Activated T-cell treated with anti-CD3 and anti-CD28 coated beads for 4 hours (primary cell): ENCODE measurements around the gene NUTM1.
"Not testable (repeated sequence)": the region's sequence is repeated elsewhere in the genome, so short reads cannot be mapped to it uniquely, and the experiment has no call there.

Experiments used
- DNase-seq: peaks from one replicate; pipeline ENCODE4 v3.0.0-alpha.2; 2020

NUTM1 gene

DNA sequence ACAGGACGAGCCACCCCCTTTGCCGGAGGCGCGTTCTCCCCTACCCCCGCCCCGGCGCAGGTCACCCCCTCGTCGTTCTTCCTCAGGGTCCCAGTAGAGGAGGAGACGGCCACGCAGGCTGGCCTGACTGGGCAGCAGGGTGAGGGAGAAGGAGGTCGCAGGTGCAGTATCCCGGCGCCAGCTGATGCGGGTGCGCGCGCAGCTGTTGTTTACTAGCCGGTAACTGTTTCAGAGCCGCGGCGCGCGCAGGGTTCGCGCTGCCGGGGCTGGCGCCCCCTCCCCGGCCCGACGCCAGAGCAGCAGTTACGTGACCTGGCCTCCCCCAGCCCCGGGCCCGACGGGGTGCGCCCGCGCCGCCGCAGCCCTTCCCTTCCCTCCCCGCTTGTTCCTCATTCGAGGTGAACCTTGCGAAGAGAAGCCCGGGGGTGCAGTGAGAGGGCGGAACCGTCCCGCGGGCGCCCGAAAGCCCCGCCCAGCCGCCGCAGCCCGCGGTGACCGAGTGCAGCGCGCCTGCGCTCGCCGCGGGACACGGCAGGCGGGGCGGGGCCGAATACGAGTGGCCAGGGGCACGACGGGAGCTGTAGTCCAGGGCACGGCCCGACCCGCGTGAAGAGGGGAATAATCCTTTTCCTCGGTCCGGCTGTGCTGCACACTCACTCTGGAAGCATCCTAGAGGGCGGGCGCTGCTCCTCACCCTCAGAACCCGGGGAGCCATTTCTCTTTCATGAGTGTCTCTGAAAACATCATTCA lies 5.4 kb upstream of the NUTM1 start, which contains the start of gene SLC12A6:
Gene SLC12A6 (minus strand): TSS at position 225 of the 750 bp plus-strand sequence. CDS start 1,101 bp downstream, outside the sequence.
- DNase-seq: peak; percentile 84

DNA sequence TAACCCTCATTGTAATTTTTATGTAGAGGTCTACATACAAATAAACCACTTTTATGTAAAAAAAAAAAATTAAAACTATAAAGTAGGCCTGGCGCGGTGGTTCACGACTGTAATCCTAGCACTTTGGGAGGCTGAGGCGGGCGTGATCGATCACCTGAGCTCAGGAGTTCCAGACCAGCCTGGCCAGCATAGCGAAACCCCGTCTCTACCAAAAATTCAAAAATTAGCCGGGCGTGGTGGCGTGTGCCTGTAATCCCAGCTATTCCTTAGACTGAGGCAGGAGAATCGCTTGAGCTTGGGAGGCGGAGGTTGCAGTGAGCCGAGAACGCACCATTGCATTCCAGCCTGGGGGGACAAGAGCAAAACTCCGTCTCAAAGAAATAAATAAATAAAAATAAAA lies 4.8 kb upstream of the NUTM1 start:
- DNase-seq: no peak

DNA sequence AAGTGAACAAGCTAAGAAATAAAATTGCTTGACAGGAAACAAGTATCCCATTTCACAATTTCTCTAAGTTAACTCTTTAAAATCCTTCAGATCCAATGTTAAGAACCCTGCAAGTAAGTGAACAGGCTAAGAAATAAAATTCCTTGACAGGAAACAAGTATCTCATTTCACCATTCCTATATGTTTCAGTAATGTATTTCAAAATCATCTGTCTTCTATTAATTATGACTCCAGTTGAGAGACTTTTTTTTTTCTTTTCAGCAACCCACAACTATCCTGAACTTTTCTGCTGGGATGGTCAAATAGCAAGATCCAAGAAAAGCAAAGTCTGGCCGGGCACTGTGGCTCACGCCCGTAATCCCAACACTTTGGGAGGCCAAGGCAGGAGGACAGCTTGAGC lies 3.2 kb upstream of the NUTM1 start:
- no peak for DNase-seq

- DNase-seq: no peak
These were observed 1.5 kb upstream of the NUTM1 start for GRCh38 chr15:34341381-34342212.

DNA sequence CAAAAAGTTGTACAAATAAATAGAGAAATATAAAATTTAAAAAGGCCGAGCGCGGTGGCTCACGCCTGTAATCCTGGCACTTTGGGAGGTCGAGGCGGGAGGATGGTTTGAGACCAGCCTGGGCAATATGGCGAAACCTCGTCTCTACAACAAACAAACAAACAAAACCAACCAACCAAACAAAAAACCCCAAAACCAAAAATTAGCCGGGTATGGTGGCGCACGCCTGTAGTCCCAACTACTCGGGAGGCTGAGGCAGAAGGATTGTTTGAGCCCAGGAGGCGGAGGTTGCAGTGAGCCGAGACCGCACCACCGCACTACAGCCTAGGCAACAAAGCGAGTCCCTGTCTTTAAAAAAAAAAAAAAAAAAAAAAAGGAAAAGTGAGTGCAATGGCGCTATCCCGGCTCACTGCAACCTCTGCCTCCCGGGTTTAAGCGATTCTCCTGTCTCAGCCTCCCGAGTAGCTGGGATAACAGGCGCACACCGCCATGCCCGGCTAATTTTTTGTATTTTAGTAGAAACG lies 840 bp upstream of the NUTM1 start:
- not testable (repeated sequence) for DNase-seq

GRCh38 chr15:34347951-34348638 lies 5.0 kb downstream of the NUTM1 start:
- no peak for DNase-seq

- DNase-seq: no peak
These were observed 5.7 kb downstream of the NUTM1 start for GRCh38 chr15:34348735-34349300.

DNA sequence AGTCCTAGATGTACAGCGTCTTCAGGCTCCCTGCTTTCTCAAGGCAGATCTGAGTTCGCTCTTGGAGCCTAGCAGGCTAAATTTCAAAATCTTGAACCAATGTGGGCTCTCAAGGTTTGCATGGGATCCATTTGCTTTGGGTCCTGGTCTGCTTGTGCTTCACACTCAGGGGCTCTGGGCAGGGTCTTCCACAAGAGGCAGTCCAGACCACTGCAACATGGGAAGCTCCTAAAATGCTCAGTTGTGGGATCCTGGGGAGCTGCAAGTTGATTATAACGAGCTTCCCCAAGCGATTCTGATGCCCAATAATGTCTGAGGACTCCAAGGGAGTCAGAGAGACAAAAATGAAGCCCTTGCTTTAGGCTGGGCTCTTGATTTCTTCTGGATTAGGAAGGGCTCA lies 6.7 kb downstream of the NUTM1 start:
- DNase-seq: no peak

DNA sequence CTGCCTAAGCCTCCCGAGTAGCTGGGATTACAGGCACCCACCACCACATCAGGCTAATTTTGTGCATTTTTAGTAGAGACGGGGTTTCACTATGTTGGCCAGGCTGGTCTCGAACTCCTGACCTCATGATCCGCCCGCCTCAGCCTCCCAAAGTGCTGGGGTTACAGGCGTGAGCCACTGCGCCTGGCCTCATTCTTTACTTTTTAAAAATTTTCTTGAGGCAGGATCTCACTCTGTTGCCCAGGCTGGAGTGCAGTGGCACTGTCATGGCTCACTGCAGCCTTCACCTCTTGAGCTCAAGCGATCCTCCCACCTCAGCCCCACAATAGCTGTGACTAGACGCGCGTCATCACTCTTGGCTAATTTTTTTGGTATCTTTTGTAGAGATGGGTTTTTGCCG lies 9.9 kb downstream of the NUTM1 start:
- DNase-seq: not testable (repeated sequence)

- DNase-seq: no peak
These were observed 10.5 kb downstream of the NUTM1 start for GRCh38 chr15:34353627-34354026.

DNA sequence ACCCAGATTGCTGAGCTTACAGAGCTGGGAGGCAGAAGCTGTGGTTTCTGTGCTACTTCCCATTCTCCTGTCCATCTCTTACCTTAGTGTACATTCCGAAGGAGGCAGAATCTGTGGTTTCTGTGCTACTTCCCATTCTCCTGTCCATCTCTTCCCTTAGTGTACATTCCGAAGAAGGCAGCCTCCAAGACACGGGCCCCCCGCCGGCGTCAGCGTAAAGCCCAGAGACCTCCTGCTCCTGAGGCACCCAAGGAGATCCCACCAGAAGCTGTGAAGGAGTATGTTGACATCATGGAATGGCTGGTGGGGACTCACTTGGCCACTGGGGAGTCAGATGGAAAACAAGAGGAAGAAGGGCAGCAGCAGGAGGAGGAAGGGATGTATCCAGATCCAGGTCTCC lies 11.2 kb downstream of the NUTM1 start:
- no peak for DNase-seq

DNA sequence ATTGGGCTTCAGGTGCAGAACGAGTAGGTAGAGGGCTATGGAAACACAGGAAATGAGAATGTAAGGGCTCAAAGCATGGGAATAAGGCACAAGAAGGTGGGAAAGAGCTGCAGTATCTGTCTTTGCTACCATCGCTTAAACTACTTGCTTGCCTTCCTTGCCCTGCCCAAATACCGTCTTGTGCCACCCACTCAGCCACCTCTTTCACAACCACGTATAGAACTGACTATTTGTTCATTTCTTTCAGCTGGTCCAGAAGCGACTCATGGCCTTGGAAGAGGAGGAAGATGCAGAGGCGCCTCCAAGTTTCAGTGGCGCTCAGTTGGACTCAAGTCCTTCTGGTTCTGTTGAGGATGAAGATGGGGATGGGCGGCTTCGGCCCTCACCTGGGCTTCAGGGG lies 12.1 kb downstream of the NUTM1 start:
- no peak for DNase-seq

- no peak for DNase-seq
These were observed 14.5 kb downstream of the NUTM1 start for GRCh38 chr15:34357653-34358052.

- no peak for DNase-seq
These were observed 15.3 kb downstream of the NUTM1 start for GRCh38 chr15:34358367-34358766.

GRCh38 chr15:34358948-34359347 lies 15.8 kb downstream of the NUTM1 start:
- DNase-seq: no peak

DNA sequence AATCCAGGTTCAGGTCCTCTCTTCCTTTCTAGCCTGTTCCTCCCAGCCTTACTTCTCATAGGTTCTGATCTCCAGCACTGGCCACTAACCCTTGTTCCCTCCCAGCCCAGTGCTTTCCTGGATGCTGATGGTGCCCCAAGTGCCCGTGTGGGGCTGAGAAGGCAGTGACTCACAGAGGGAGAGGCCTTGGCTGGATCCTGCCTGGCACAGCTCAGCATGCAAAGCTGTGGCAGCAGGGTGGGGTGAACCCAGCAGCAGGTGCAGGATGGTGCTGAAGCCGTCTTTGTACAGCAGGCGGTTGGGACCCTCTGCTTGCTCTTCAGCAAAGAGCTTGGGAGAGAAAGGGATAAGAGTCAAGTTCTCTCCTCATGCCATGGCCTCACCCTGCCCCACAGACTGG lies 16.3 kb downstream of the NUTM1 start:
- no peak for DNase-seq

GRCh38 chr15:34360298-34360697 lies 17.2 kb downstream of the NUTM1 start:
- no peak for DNase-seq

- no peak for DNase-seq
These were observed 18.2 kb downstream of the NUTM1 start for GRCh38 chr15:34361278-34361677.

GRCh38 chr15:34362047-34362773 lies 19.1 kb downstream of the NUTM1 start:
- DNase-seq: no peak

GRCh38 chr15:34364041-34364440 lies 20.9 kb downstream of the NUTM1 start:
- DNase-seq: no peak

- no peak for DNase-seq
These were observed 22.1 kb downstream of the NUTM1 start for GRCh38 chr15:34365091-34365825.

DNA sequence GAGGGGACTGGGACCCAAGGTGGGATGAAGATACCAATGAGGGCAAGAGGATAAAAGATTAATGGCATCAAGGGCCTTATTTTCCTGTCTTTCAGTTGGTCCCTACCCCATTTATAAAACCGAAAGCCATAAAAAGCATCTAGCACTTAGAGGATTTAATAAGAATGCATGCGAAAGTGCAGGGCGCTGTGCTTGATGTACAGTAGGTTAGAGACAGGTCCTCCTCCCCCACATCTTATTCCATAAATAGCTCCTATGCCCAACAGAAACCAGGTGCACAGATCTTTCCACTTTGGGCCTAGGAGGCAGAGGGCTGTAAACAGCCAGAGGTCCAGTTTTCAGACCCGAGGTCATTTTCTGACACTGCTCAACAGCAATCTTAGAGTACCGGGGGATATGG lies 22.7 kb downstream of the NUTM1 start:
- DNase-seq: no peak
